Right lung (tissue), 5 donors: Measurements from ENCODE around the gene PTPRN2. TPM values are rescaled to one million over a fixed set of nuclear protein-coding genes. Genes with fewer than 3 reads are reported as not detected.

Experiments
- DNase-seq, 2 donors: peaks; one replicate each; pipeline ENCODE4 v3.0.0-alpha.2; 2013
- polyA plus RNA-seq, 5 donors: library from polyadenylated mRNA; unstranded; fragments of 120-200 nt; gene quantifications; one replicate each; pipeline versions ENCODE4 v1.2.1 to v1.2.3, GENCODE V29; 2013; ENCODE audit warnings: inconsistent platforms in 1 of 5, low replicate concordance in 1 of 5; ENCODE audit not compliant: insufficient read length in 5 of 5, insufficient read depth in 1 of 5

PTPRN2 gene
- polyA plus RNA-seq, 5 donors: 6.2 to 8.1 (median 7.0) TPM

DNA sequence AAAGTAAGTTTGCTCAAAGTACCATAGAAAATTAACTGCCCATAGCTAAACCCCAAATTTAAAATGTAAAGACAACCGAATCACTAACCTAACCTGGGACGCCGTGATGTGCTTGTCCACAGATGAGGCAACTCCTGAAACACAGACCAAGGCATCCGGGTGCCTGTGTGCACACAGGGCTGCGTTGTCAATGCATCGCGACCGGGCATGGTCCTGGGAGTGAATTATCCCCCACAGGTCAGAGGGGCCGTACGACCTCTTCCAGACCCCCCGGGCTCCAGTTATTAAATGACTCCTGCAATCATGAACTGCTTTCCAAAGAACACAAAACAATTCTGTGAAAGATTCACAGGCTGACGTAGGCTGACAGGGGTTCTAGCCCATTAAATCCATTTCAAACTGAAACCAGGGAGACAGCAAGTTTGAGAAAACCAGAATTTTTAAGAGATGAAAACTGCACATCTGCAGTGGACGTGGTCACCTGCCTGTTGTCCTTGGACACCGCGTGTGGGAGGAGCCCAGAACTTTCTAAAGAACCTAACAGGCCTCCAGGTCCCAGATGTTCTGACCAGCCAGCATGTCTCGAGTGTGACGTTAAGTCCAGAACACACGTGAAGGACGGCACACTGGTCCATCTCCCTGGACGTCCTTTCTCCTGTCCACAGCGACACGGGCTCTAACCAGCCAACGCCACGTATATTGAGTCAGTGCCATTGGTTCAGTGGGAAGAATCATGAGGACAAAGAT, 953.0 kb downstream of the PTPRN2 start:
- DNase-seq: no peak

DNA sequence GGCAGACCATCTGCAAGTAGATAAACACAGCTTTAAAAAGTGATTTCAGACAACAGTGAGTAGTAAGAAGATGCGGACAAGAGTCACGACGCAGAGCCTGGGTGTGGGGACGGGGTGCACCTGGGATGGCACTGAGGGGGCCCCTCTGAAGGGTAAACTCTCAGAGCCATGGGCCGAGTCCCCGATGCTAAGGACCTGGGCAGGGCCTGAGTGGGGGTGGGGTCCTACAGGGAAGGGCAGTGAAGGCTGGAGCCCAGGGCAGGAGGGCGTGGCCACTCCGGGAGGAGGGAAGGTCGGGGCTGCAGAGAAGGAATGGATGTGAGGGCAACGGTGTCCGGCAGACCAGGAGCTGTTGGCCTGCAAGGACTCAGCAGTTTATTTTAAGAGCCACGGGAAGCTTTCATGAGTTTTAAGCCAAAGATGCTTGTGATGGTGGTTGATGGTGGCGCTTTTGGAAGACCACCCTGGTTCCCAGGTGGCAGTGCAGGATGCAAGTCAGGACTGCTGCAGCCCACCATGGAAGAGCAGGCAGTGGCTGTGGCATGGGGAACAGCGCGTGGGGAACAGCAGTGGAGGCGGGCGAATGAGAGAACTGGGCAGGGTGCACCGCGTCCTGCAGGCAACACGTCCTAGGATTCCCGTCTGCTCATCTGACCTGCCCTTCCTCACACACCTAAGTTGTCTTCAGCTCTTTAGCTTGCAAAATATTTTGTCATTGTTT, 954.0 kb downstream of the PTPRN2 start:
- DNase-seq: no peak

DNA sequence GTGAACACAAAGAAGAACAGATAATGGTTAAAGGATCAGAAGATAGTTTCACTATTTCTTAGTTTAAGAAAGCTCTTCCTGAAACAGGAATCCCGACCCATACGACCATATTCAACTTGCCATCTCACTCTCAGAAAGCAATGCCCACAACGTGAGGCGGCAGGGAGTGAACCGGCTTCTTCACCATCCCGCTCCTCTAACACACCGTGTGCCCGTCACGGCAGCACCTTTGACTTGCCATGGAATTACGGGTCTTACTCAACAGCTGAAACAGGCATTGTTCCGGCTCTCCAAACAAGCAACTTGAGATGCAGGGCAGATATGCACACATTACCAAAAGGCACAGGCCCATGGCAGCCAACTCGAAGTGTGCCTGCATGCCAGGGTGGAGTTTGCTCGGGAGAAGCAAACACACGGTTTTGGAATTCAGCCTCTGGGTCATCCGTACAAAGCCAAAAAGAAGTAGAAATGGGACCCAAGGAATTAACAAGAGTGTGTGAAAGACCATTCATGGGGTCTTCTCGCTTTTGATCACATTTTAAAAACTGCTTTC, 957.2 kb downstream of the PTPRN2 start:
- no peak for DNase-seq

DNA sequence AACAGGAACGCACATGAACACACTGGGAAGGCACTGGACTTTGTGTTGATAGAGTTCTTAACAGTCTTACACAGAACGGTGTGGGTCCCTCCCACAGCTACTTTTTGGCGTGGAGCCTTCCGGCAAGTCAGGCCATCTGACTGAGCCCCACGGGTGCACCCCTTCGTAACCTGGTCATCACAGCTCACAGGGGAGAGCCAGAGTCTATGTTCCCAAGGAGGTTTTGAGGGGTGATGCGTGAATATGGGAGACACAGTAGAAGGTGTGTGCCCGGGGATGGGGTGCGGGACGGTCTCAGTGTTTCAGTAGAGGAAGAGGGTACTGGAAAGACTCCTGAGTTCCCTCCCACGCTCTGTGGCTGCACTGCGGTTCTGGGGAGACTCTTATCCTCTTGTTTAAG, 959.2 kb downstream of the PTPRN2 start:
- DNase-seq: no peak

DNA sequence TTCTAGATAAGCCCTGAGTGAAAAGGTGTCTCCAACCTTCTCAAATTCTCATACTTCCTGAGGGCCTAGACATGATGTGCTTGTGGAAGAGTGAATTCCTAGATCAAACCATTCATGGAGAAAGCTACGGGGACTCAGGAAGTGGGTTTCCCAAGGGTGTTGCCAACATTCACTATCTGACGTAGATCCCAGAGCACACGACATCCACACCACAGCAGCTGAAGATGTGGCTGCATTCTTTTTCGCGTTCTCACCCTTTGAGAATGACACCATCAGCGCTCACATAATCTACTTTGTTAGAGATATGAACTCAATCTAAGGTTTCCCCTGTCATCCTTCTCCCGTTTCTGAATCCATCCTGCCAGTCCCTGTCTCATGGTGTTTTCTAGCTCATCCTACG, 960.0 kb downstream of the PTPRN2 start:
- no peak for DNase-seq

DNA sequence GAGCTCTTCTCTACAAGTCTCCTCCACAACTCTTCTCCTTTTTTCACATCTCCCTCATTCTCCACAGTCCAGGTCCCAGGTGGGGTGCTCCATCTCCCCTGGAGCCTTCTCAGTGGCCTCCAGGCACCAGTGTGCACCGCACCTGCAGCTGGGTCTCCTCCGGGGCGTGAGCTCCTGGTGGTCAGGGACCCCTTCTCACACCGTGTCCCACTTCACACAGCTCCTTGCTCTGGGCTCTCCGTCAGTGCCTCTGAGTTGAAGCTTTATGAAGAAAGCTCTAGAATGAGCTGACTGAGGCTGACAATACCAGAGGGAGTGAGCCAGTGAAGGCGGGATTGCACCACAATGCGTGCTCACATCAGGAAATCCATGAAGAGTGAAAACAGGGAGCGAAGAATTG, 960.6 kb downstream of the PTPRN2 start:
- DNase-seq: no peak

DNA sequence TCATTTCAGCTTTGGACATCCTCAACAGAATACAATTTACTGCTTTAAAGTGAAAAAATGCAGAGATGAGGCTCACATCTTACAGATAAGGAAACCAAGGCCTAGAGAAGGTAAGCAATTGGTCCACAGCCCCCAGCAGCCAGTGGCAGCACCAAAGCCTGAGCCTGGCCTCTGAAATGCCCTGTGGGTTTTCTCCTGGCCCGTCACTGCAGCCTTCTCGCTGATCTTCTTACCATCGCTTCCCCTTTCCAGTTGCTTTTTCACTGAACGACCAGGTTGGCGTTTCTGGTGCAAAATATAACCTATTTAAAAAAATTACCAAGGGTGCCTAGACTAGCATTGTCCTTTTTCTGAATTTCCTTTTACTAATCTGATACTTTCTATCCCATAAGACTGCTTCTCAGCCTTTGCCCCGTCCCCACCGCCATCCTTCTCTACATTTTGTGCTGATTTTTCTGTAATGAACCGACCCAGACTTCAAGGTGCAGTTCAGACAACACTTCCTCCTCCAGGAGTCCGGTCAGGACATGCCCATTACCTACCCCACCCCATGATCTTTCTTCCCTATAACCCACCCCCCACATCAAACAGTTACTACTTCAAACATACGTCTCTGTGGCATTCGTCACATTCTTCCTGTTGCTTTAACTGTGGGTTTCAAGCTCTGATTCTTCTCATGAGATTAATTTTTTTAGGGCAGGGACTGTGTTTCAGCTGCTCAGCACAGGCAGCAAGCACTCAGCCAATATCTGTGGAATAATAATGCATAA, 961.5 kb downstream of the PTPRN2 start:
- no peak for DNase-seq

DNA sequence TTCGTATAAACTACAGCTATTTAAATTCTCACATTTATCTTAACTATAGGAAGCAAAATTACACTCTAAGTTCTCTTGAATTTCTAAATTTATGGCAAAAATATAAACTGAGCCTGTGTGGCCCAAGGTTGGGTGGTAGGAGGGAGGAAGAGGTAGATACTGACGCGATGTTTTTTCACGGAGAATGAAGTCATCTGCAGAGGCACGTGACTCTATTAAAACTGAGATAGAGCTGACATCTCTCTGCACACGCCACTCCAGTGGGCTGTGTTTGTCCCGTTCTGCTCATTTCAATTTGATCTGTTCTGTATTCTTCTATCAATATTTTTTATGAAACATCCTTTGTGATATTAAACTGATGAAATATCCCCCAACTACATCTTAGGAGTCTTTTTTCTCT, 964.1 kb downstream of the PTPRN2 start:
- DNase-seq: no peak

DNA sequence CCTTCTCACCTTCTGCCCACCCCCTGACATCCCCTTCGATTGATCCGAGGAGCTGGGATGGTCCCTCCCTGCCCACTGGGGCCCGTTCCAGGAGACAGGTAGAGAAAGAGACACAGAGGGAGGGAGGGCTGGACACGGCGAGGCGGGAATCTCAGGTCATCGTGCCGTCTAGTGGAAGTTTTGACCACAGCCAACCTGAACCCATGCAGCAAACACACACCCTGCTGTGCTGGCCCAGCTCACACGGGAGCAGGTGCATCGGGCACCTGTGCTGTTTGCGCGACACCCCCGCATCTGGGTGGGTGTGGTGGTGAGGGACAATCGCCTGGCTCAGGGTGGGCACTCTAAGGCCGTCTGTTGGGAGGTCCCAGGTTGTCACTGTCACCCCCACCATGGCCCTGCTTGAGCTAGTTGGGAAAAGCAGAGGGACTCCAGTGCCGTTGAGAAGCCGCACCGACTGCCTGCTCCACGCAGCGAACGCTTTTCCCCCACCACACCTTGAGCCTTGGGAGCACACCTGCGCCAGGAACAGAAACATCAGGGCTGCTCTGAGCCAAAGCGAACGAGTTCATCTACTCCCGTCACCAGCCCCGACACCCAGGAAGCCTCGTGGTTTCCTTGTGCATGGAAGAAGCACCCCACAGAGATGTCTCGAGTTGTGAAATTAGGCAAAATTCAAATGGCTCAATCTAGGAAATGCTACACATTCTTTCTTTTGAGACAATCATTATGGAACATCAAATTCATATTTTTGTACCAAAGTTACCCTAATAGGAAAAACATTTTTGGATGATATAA, 965.0 kb downstream of the PTPRN2 start:
- no peak for DNase-seq

DNA sequence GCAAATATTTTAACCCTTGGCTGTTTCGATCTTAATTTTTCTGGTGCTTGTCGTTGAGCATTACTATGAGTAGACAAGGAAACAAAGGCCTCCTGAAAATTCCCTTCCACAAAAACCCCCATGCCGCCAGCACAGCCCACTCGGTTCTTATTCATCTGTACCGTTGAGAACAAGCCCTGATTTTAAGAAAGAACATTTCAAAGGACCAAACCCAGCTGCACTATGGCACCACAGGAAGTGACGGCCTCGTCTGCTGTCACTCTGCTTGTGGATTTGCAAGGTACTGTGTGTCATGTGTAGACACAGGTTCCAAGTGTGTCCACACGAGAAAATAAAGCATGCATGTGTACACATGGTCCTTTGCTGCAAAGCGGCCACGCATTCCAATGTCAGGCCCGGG, 965.6 kb downstream of the PTPRN2 start:
- DNase-seq: no peak

DNA sequence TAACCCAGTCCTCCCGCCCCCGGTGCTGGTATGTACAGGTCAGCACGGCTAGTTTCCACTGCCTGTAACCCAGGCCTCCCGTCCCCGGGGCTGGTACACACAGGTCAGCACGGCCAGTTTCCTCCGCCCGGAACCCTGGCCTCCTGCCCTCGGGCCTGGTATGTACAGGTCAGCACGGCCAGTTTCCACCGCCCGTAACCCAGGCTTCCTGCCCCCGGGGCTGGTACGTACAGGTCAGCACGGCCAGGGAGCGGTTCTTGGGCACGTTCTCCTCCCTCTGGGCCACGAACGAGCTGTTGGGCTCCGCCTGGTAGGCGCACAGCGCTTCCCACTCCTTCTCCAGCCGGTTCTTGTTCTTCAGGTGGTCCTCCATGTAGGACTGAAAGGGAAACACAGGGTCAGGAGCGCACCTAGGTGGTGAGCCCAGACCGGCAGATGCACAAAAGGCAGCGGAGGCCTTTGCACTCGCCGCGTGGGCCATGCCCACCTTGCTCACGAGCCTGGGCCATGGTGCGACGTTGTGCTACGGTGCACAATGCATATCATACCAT, 966.4 kb downstream of the PTPRN2 start:
- DNase-seq: no peak

DNA sequence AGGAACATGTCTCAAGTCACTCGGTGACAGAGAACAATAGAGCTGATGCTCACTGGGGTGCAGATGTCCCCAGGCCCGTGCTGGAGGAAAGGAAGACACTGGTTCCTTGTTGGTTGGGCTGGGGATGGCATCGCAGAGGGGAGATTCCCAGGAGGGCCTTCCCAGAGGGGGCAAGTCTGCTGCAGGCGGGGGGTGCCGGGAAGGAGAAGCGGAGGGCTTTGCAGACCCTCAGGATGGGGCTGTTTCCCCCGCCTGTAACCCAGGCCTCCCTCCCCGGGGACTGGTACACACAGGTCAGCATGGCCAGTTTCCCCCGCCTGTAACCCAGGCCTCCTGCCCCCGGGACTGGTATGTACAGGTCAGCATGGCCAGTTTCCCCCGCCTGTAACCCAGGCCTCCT, 967.0 kb downstream of the PTPRN2 start:
- no peak for DNase-seq

DNA sequence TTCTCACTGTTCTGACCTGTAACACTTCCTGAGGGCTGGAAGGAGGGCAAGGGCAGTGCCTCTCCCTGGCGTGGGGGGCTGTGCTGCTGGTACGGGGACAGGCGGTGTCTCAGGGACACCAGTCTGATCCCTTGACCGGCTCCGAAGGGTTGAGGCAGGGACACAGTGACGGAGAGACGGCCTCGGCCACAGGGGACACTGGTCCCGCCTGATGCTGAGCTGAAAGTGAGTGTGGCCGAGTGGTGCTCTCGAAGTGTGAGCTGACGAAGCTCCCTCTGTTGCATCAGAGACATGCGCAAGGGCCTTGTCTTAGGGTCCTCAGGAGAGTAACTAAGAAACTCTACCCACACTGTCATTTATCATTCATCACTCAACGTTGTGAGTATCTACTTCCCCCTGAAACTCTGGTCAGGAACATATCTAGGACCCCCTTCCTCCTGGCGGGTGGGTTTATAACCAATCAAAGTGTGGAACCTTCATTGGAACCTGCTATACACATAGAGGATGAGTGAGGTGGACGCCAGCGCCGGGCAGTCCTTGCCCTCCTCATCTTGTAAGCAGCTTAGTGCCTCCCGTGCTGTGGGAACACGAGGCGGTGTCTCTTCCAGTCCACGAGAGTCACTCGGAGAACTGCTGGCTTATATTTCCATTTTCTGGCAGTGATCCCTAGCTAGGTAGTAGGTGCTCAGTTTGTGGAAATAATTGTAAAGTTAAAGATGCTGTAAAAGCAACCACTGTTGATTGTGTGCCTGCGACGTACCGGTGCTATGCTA, 967.7 kb downstream of the PTPRN2 start:
- no peak for DNase-seq

DNA sequence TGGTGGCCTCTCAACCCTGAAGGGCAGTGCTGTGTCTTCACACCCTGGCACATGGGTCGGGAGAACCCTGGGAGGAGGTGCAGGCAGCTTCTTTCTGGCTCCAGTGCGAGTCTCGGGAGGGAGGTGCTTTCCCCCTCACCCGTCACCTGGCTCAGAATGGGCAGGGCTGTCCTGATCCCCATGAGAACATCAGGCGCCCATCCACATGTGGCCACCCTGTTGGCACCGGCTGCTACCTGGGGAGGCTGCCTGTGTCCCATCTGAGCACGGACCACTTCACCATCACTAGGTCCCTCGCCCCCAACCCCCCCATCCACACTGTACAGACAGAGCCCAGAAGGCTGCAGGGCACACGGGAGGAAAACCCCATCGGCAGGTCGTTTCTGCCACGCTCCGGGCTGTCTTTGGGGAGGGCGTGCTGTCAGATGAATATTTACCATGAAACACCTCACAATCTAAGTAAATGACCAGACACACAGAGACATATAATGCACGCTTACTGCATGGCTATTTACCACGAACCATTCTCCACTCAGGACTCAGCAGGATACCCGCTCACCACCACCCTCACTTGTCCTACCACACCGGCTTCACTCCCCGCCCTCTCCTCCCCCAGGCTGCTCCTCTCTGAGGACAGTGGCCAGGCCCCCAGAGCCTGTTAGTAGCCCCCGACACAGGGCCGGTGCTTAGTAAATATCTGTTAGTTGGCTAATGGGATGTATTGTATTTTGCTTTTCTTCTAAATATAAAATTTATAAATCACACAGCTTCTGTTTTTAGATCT, 968.6 kb downstream of the PTPRN2 start:
- no peak for DNase-seq

DNA sequence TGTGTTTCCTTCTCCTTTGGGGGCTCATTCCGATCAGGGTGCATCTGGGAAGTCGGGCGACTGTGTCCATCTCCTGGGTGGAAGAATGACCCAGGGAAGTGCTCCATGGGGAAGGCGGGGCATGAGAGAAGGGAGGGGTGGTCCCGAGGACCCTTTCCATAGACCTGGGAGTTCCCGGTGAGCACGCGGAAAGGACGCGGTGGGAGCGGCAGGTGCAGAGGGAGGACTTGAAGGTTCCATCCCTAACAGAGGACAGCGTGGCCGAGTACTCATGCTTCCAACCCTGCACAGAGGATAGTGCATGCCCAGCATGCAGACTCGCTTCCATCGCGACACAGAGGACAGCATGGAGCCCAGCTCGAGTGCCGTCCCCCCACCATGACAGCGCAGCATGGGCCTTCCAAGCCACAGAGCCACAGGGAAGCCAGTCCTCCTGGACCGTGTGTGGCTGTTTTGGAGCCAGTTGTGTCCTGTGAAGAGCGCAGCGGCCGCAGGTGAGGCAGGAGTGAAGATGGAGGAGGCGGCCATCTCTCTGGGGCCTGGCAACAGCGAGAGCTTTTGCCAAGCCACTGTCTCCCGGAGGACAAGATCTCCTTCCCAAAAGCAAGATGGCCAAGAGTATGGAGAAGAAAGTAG, 969.4 kb downstream of the PTPRN2 start:
- no peak for DNase-seq

DNA sequence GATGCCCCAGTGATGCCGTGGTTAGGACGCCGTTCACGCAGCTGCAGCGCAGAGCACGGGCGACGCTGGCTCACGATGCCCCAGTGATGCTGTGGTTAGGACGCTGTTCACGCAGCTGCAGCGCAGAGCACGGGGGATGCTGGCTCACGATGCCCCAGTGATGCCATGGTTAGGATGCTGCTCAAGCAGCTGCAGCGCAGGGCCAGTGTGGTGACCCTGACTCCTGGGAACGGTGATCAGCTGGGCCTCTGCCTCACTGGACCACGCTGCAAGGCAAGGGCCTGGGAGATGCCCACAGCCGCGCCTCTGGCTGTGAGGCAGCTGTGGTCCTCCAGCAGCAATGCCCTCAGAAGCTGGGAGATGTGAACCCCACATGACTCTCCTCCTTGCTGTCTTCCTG, 970.2 kb downstream of the PTPRN2 start:
- no peak for DNase-seq

DNA sequence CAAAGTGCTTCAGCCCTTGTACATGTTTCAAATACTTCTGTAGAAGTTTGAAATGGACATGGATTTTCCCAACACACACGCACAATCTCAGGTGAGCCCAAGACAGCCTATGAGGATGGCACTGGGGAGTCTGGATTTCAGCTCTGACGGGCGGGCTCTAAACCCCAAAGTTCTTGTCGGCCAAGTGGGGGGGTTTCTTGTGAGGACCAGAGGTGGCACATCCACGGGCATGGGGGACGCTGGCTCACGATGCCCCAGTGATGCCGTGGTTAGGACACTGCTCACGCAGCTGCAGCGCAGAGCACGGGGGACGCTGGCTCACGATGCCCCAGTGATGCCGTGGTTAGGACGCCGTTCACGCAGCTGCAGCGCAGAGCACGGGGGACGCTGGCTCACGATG, 970.7 kb downstream of the PTPRN2 start:
- DNase-seq: no peak

DNA sequence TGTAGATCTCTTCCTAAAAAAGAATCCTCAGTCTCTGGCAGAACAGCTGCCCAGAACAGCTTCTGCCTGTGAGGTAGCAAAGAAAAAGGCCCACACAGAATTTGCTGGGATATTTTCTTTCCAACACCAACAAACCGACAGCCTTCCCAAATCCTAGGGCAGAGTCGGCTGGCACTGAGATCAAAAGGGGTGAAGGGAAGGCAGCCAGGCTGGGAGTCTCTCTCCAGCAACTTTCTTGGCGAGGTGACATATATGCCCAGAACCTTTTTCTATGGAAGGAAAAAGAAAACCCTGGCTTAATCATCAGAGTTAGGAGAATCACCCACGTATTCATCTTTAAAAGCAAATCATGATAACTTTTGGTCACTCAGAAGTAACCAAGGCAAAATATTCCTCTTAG, 971.2 kb downstream of the PTPRN2 start:
- DNase-seq: no peak

DNA sequence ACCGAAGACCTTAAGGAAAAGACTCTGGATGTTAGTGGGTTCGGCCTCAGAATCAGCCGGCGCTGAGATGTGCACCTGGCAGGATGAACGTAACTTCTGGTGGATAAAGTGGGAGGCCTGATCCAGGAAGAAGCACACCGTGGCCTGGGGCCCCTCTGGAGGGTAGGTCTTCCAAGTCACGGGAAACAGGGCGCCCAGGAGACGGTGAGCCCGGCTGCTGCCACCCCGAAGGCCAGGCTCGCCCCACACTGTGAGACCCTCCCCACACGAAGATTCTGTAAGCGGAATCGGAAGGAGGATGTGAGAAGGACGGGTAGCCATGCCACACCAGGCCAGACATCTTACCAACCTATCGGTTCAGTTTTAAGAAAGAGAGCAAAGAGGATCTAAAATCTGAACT, 971.8 kb downstream of the PTPRN2 start:
- DNase-seq: no peak
